ENCODE measurements around the gene FRK.
"Not testable (repeated sequence)": the region's sequence is repeated elsewhere in the genome, so short reads cannot be mapped to it uniquely, and the experiment has no call there.

Gene FRK

GRCh38 chr6:116073765-116074440 lies 13.2 kb upstream of the FRK start:
- peak; percentile 38 for DNase-seq (ENCODE audit: low read depth)

- no peak for DNase-seq (ENCODE audit: low read depth)
These were observed 11.7 kb upstream of the FRK start for GRCh38 chr6:116072368-116072767.

- no peak for DNase-seq (ENCODE audit: low read depth)
These were observed 10.1 kb upstream of the FRK start for GRCh38 chr6:116070616-116071389.

GRCh38 chr6:116070101-116070500 lies 9.4 kb upstream of the FRK start:
- DNase-seq (ENCODE audit: low read depth) = no peak

GRCh38 chr6:116066789-116067188 lies 6.1 kb upstream of the FRK start:
- no peak for DNase-seq (ENCODE audit: low read depth)

GRCh38 chr6:116064666-116065065 lies 4.0 kb upstream of the FRK start:
- DNase-seq (ENCODE audit: low read depth) = no peak

GRCh38 chr6:116062496-116062895 lies 1.8 kb upstream of the FRK start:
- no peak for DNase-seq (ENCODE audit: low read depth)

DNA sequence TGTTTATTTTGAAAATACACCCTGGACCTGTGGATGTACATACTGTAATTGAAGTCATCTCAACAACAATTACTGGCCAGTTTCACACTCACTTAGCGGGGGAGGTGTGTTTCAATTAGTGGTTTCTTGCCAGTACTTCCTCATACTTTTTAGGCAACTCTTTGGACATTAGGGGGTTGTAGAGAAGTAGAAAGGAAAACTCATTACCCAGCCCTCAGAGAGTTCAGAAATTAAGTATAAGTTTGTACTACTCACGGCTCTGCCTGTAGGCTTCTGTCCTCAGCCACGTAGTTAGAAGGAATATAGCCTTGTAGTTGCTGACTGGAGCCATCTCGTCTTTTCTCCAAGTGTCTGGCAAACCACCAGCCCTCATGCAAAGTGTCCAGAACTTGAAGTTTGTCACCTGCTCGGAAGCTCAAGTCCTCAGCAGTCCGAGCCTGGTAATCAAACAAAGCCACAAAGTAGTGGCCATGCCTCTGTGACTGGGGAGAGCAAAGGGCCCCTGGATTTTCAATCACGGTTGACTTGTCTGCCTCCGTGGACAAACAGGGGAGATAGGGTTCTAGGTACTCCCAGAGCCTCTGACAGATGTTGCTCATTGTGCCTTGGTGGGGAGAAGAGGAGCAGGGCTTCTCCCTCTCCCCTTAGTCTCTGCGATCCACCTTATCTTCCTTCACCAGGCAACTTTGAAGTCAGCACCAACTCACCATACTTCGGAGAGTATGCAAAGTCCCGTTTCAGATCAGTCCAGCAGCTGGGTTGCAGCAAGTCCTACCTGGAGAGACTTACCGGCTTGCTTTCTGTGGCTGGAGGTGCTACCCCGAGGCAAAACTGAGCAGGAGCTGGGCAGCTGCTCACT lies 749 bp downstream of the FRK start:
- DNase-seq (ENCODE audit: low read depth) = no peak

DNA sequence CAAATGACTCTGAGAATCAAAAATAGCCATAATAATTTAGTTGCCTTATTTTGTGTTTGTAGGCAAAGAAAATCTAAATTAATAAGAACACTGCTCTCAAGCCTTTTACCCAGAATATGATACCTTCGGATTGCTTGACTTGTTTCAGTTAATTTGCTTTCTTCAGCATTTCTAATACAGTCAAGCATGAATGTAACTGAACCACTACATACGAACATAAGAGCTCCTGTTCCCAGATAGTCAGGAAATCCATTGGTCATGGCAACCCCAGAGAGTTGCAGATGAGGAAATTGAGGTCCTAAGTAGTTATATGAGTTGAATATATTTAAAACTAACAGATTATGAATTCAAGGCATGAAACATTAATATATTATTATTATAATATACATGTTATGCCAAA lies 2.9 kb downstream of the FRK start:
- no peak for DNase-seq (ENCODE audit: low read depth)

DNA sequence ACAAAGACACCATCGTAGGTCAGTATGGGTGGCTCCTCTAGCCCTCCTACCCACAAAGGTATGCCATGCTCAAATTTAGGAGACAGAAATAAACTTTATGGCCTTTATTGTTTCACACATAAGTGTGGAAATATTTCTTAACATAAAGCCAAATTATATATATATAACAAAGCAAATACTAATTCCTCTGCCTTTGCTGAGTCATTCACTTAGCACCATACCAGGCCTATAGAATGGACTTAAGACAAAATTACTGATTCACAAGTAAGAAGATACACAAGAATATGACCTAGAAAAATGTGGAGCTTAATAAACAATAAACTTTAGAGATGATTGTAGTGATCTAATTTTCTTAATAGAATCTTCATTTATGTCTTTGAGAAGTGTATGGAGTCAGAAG lies 5.2 kb downstream of the FRK start:
- DNase-seq (ENCODE audit: low read depth) = no peak

- DNase-seq (ENCODE audit: low read depth) = no peak
These were observed 9.4 kb downstream of the FRK start for GRCh38 chr6:116051244-116051643.

DNA sequence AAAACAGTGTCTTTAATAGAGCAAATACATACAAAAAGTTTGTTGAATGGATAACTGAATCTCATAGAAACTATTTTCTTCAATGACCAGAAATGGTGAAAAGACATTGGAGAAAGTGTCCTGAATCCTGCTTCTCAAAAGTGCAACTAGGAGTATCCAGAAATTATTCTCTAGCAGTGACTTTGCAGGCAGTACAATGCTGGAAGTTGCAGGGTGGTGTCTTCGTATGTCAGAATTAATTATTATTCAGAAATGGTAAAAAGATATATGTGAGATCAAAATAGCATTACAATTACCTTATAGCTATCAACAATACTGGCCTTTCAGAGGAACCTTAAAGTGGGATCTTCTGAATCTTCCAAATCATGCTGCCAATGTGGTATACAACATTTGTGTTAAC lies 10.0 kb downstream of the FRK start:
- no peak for DNase-seq (ENCODE audit: low read depth)

- DNase-seq (ENCODE audit: low read depth) = no peak
These were observed 11.4 kb downstream of the FRK start for GRCh38 chr6:116049321-116049720.

DNA sequence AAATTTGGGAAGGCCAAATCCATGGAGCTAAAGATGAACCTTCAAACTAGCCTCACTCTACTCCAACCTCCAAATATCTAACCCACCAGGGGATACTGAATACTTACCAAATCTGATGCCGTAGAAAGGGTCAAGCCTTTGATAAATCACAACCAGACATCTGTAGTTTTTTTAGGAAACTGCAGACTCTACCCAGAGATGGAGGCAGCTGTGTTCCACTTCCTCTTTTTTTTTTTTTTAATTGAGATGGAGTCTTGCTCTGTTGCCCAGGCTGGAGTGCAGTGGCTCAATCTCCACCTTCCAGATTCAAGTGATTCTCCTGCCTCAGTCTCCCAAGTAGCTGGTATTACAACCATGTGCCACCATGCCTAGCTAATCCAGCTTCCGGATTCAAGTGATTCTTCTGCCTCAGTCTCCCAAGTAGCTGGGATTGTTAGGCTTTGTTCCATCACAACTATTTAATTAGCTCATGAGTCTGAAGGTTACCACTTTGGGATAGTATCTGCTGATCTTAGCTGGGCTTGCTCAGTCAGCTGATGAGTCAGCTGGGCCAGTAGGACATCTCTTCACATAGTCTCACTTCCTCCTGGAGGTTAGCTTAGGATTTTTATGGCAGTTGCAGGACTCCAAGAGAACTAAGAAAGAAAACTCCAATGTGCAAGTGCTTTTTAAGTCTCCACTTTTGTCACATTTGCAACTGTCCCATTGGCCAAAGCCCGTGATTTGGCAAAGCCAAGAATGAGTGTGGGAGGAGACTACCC lies 13.3 kb downstream of the FRK start:
- no peak for DNase-seq (ENCODE audit: low read depth)

DNA sequence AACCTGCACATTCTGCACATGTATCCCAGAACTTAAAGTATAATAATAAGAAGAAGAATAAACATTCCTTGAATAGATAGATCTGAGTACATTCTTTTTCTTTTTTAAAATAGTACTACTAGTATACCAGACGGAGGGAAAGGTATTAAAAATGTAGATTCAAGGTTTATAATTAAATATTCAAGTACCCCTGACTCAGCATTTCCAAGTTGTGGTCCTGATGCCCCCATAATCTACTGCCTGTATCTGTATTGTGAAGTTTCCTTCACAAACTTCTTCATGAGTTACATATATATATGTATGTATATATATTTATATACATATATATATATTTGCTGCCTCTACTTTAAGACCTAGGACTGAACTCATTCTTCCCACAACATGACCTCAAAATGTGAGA lies 14.0 kb downstream of the FRK start:
- no peak for DNase-seq (ENCODE audit: low read depth)

DNA sequence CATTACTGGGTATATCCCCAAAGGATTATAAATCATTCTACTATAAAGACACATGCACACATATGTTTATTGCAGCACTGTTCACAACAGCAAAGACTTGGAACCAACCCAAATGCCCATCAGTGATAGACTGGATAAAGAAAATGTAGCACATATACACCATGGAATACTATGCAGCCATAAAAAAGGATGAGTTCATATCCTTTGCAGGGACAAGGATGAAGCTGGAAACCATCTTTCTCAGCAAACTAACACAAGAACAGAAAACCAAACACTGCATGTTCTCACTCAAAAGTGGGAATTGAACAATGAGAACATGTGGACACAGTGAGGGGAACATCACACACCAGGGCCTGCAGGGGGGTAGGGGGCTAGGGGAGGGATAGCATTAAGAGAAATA lies 14.4 kb downstream of the FRK start:
- not testable (repeated sequence) for DNase-seq (ENCODE audit: low read depth)

- no peak for DNase-seq (ENCODE audit: low read depth)
These were observed 18.8 kb downstream of the FRK start for GRCh38 chr6:116041934-116042333.

GRCh38 chr6:116040993-116041392 lies 19.7 kb downstream of the FRK start:
- no peak for DNase-seq (ENCODE audit: low read depth)

GRCh38 chr6:116036885-116037284 lies 23.8 kb downstream of the FRK start:
- DNase-seq (ENCODE audit: low read depth) = no peak

DNA sequence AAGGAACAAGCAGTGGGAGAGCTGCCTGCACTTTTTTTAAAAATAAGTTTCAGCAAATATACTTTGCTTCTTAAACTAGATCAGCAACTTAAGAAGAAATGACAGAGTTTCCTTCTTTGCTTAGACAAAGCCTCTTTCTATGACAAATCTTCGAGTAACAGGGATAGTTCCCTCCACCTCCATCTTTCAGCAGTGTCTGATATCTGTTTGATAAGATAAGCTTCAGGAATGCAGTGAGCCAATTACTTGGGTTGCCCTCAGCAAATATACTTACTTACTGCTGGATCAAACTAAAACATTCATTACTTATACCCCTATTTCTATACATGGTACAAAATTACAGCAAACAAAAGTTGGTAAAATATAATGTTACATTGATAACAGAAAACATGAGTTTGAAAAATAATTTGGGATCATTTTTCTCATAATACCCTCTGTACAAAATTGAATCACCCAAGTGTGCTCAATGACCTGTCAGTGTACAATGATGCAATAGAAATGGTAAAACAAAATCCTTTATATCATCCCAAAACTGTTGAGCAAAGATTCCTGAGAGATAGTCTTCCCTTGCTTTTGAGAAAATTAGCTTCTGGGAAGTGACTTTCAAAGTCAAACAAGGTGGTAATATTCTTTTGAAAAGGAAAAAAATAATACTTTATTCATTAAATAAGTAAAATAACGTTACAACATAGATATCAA lies 24.5 kb downstream of the FRK start:
- no peak for DNase-seq (ENCODE audit: low read depth)

GRCh38 chr6:116035616-116036015 lies 25.1 kb downstream of the FRK start:
- no peak for DNase-seq (ENCODE audit: low read depth)
